Karpas-422 (cell line): ENCODE results near the gene DLGAP1. TPM values are rescaled to one million over a fixed set of nuclear protein-coding genes. Genes with fewer than 3 reads are reported as not detected.

ENCODE experiments used
- DNase-seq: peaks from one replicate; pipeline ENCODE4 v3.0.0-alpha.2; 2015
- H2AFZ ChIP-seq: fragments of 200-600 bp; sonication (generic); 2 replicates; pipeline ENCODE4 v1.6.1; 2014; ENCODE audit warnings: antibody characterized with exemption, low read length, mixed read lengths
- H3K27ac ChIP-seq: fragments of 200-600 bp; sonication (generic); 2 replicates; pipeline ENCODE4 v1.5.1; 2014; ENCODE audit warnings: mild to moderate bottlenecking, low read length, moderate library complexity
- H3K27me3 ChIP-seq: fragments of 200-600 bp; sonication (generic); 2 replicates; pipeline ENCODE4 v1.6.1; 2014; ENCODE audit warnings: low read length, mixed read lengths
- H3K36me3 ChIP-seq: fragments of 200-600 bp; sonication (generic); 2 replicates; pipeline ENCODE4 v1.6.1; 2014; ENCODE audit warnings: low read length, mixed read lengths; ENCODE audit not compliant: insufficient read depth
- H3K4me1 ChIP-seq: fragments of 200-600 bp; sonication (generic); 2 replicates; pipeline ENCODE4 v1.6.1; 2014; ENCODE audit warnings: mild to moderate bottlenecking, low read length, mixed read lengths
- H3K4me2 ChIP-seq: fragments of 200-600 bp; sonication (generic); 2 replicates; pipeline ENCODE4 v1.6.1; 2014; ENCODE audit warnings: low read length, low read depth, mild to moderate bottlenecking; ENCODE audit not compliant: poor library complexity, severe bottlenecking
- H3K4me3 ChIP-seq: fragments of 200-600 bp; sonication (generic); 2 replicates; pipeline ENCODE4 v1.5.1; 2014; ENCODE audit warnings: mild to moderate bottlenecking, antibody characterized with exemption, low read length, mixed read lengths
- H3K79me2 ChIP-seq: fragments of 200-600 bp; sonication (generic); 2 replicates; pipeline ENCODE4 v1.6.1; 2014; ENCODE audit warnings: mild to moderate bottlenecking, low read length, mixed read lengths
- H3K9ac ChIP-seq: fragments of 200-600 bp; sonication (generic); 2 replicates; pipeline ENCODE4 v1.6.0; 2014; ENCODE audit warnings: low read length
- H3K9me2 ChIP-seq: fragments of 200-600 bp; sonication (generic), shearing (Covaris generic); replicated peaks from 2 replicates; pipeline ENCODE4 v1.6.0; 2014; ENCODE audit warnings: mild to moderate bottlenecking, low read length, moderate library complexity; ENCODE audit not compliant: insufficient read depth
- H3K9me3 ChIP-seq: fragments of 300-700, 200-600 bp; sonication (generic); 2 replicates; pipeline ENCODE4 v1.6.1; 2014; ENCODE audit warnings: low read length, mixed read lengths
- H4K20me1 ChIP-seq: fragments of 200-600 bp; sonication (generic); 2 replicates; pipeline ENCODE4 v1.6.1; 2014; ENCODE audit warnings: mild to moderate bottlenecking, antibody characterized with exemption, low read length, low read depth; ENCODE audit not compliant: insufficient read depth
- total RNA-seq: library from RNA; depleted of rRNA; stranded (reverse); fragments of >200 nt; shearing (Covaris generic); gene quantifications from 2 replicates; pipeline ENCODE4 v1.2.3, GENCODE V29; 2014; ENCODE audit warnings: low replicate concordance

Gene DLGAP1
- total RNA-seq, 1 experiment from 2014 or later = 8.8 TPM

- no peak overlapping the region for H3K4me3 ChIP-seq
- no peaks in the 10 kb centered on the region for H3K36me3 ChIP-seq
- H3K4me2 ChIP-seq = no peak overlapping the region
- no peaks in the 10 kb centered on the region for H3K9me3 ChIP-seq
- H3K9me2 ChIP-seq = no peaks in the 10 kb centered on the region
- no peaks in the 10 kb centered on the region for H3K4me1 ChIP-seq
- no peak for DNase-seq
- no peaks in the 10 kb centered on the region for H3K27me3 ChIP-seq
- no peak overlapping the region for H3K9ac ChIP-seq
- no peak overlapping the region for H2AFZ ChIP-seq
- no peak overlapping the region for H3K27ac ChIP-seq
- no peaks in the 10 kb centered on the region for H4K20me1 ChIP-seq
- no peaks in the 10 kb centered on the region for H3K79me2 ChIP-seq
Measured at GRCh38 chr18:4276953-4277585, 178.0 kb downstream of the DLGAP1 start.

- H3K4me1 ChIP-seq = no peaks in the 10 kb centered on the region
- H3K9ac ChIP-seq = no peak overlapping the region
- no peaks in the 10 kb centered on the region for H3K9me3 ChIP-seq
- H3K36me3 ChIP-seq = no peaks in the 10 kb centered on the region
- H2AFZ ChIP-seq = no peak overlapping the region
- H3K79me2 ChIP-seq = no peaks in the 10 kb centered on the region
- H3K27ac ChIP-seq = no peak overlapping the region
- H3K4me2 ChIP-seq = no peak overlapping the region
- no peaks in the 10 kb centered on the region for H3K9me2 ChIP-seq
- no peak for DNase-seq
- H3K27me3 ChIP-seq = no peaks in the 10 kb centered on the region
- no peak overlapping the region for H3K4me3 ChIP-seq
- H4K20me1 ChIP-seq = no peaks in the 10 kb centered on the region
Measured at GRCh38 chr18:4271952-4272351, 183.2 kb downstream of the DLGAP1 start.

- Histone ChIP-seq H4K20me1 (no peaks in the 10 kb centered on the region), H3K9me2 (no peaks in the 10 kb centered on the region), H3K36me3 (no peaks in the 10 kb centered on the region), H2AFZ (no peak overlapping the region), H3K27ac (no peak overlapping the region), H3K4me2 (no peak overlapping the region), H3K9me3 (no peaks in the 10 kb centered on the region), H3K9ac (no peak overlapping the region), H3K27me3 (no peaks in the 10 kb centered on the region), H3K4me3 (no peak overlapping the region), H3K4me1 (no peaks in the 10 kb centered on the region), H3K79me2 (no peaks in the 10 kb centered on the region)
- DNase-seq = no peak
Measured at GRCh38 chr18:4270988-4271387, 184.1 kb downstream of the DLGAP1 start.

GRCh38 chr18:4270016-4270415 is 185.1 kb downstream of the DLGAP1 start:
- H3K27me3 ChIP-seq = no peaks in the 10 kb centered on the region
- H3K4me1 ChIP-seq = no peaks in the 10 kb centered on the region
- H3K4me2 ChIP-seq = no peak overlapping the region
- no peaks in the 10 kb centered on the region for H4K20me1 ChIP-seq
- H3K9me3 ChIP-seq = no peaks in the 10 kb centered on the region
- no peaks in the 10 kb centered on the region for H3K79me2 ChIP-seq
- H3K9ac ChIP-seq = no peak overlapping the region
- no peak overlapping the region for H2AFZ ChIP-seq
- no peak for DNase-seq
- H3K27ac ChIP-seq = no peak overlapping the region
- no peaks in the 10 kb centered on the region for H3K9me2 ChIP-seq
- H3K36me3 ChIP-seq = no peaks in the 10 kb centered on the region
- H3K4me3 ChIP-seq = no peak overlapping the region

GRCh38 chr18:4267641-4268040 is 187.5 kb downstream of the DLGAP1 start:
- Histone ChIP-seq H2AFZ (no peak overlapping the region), H3K4me2 (no peak overlapping the region), H3K36me3 (no peaks in the 10 kb centered on the region), H3K27me3 (no peaks in the 10 kb centered on the region), H3K9me2 (no peaks in the 10 kb centered on the region), H3K9me3 (no peaks in the 10 kb centered on the region), H3K9ac (no peak overlapping the region), H3K79me2 (no peaks in the 10 kb centered on the region), H3K4me3 (no peak overlapping the region), H3K4me1 (no peaks in the 10 kb centered on the region), H4K20me1 (no peaks in the 10 kb centered on the region), H3K27ac (no peak overlapping the region)
- DNase-seq = no peak

GRCh38 chr18:4264347-4264791 is 190.7 kb downstream of the DLGAP1 start:
- no peak overlapping the region for H2AFZ ChIP-seq
- H3K27me3 ChIP-seq = no peaks in the 10 kb centered on the region
- H3K9me3 ChIP-seq = no peaks in the 10 kb centered on the region
- no peaks in the 10 kb centered on the region for H3K4me1 ChIP-seq
- no peaks in the 10 kb centered on the region for H4K20me1 ChIP-seq
- DNase-seq = no peak
- no peak overlapping the region for H3K4me2 ChIP-seq
- H3K9ac ChIP-seq = no peak overlapping the region
- no peak overlapping the region for H3K27ac ChIP-seq
- no peaks in the 10 kb centered on the region for H3K9me2 ChIP-seq
- H3K79me2 ChIP-seq = no peaks in the 10 kb centered on the region
- H3K4me3 ChIP-seq = no peak overlapping the region
- no peaks in the 10 kb centered on the region for H3K36me3 ChIP-seq

GRCh38 chr18:4260107-4260506 is 195.0 kb downstream of the DLGAP1 start:
- Histone ChIP-seq H3K4me2 (no peak overlapping the region), H3K27ac (no peak overlapping the region), H3K4me1 (no peaks in the 10 kb centered on the region), H3K9me3 (no peaks in the 10 kb centered on the region), H3K27me3 (no peaks in the 10 kb centered on the region), H3K9me2 (no peaks in the 10 kb centered on the region), H3K4me3 (no peak overlapping the region), H2AFZ (no peak overlapping the region), H3K9ac (no peak overlapping the region), H3K36me3 (no peaks in the 10 kb centered on the region), H3K79me2 (no peaks in the 10 kb centered on the region), H4K20me1 (no peaks in the 10 kb centered on the region)
- no peak for DNase-seq

GRCh38 chr18:4256766-4257417 is 198.2 kb downstream of the DLGAP1 start:
- no peaks in the 10 kb centered on the region for H3K9me2 ChIP-seq
- no peak for DNase-seq

More at GRCh38 chr18:4256766-4257417, 198.2 kb downstream of the DLGAP1 start:
- H3K4me3 ChIP-seq = no peak overlapping the region
- H3K27me3 ChIP-seq = no peaks in the 10 kb centered on the region
- no peaks in the 10 kb centered on the region for H4K20me1 ChIP-seq
- no peaks in the 10 kb centered on the region for H3K4me1 ChIP-seq
- no peaks in the 10 kb centered on the region for H3K79me2 ChIP-seq
- no peaks in the 10 kb centered on the region for H3K36me3 ChIP-seq
- no peak overlapping the region for H3K9ac ChIP-seq
- no peak overlapping the region for H3K4me2 ChIP-seq
- H3K9me3 ChIP-seq = no peaks in the 10 kb centered on the region
- no peak overlapping the region for H2AFZ ChIP-seq
- no peak overlapping the region for H3K27ac ChIP-seq
